Stimulated activated CD8-positive, alpha-beta memory T cell treated with anti-CD3 and anti-CD28 coated beads, Interleukin-2, amount 100 ng/mL, for 1 hour (primary cell): ENCODE measurements around the gene NRN1L.
"Not testable (repeated sequence)": the region's sequence is repeated elsewhere in the genome, so short reads cannot be mapped to it uniquely, and the experiment has no call there.

Experiments
- DNase-seq, 2 donors: peaks; one replicate each; pipeline ENCODE4 v3.0.0-alpha.2; 2020; ENCODE audit warnings: low read depth in 2 of 2

The NRN1L gene

DNA sequence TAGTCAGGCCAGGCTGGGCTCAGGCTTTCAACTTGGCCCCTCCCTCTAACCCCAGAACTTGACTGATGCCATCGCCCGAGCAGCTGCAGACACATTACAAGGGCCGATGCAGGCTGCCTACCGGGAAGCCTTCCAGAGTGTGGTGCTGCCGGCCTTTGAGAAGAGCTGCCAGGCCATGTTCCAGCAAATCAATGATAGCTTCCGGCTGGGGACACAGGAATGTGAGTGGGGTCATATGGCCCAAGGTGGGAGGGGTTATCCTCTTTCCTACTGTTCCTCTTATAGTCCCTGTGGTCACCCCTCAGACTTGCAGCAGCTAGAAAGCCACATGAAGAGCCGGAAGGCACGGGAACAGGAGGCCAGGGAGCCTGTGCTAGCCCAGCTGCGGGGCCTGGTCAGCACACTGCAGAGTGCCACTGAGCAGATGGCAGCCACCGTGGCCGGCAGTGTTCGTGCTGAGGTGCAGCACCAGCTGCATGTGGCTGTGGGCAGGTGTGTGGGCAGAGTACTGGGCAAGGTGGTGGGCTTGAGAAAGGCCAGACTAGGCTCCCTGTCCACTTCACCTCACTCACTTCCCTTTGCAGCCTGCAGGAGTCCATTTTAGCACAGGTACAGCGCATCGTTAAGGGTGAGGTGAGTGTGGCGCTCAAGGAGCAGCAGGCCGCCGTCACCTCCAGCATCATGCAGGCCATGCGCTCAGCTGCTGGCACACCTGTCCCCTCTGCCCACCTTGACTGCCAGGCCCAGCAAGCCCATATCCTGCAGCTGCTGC lies 2.1 kb upstream of the NRN1L start:
- no peak for DNase-seq

DNA sequence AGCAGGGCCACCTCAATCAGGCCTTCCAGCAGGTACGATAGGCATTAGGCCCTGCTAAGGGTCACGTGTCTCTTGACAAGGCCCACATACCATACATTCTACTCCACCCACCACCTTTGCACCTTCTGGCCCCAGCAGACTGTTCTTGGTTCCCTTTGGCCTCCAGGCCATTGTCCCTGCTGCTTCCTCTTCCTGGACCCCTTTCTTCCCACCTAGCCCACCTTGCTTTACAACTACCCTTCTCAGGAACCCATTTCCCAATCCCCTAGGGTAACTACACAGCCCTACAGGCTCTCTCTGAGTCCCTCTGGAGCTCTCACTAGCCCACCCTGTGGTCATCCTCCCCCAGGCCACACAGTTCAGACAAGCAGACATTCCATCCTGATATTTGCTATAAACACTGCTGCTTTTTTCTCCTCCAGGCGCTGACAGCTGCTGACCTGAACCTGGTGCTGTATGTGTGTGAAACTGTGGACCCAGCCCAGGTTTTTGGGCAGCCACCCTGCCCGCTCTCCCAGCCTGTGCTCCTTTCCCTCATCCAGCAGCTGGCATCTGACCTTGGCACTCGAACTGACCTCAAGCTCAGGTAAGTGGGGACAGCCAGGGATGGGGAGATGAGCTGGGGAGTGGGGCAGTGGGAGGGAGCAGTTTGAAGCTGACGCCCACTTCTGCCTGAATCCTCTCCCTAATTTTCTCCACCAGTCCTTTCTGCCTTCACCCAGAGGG lies 1.4 kb upstream of the NRN1L start:
- no peak for DNase-seq

DNA sequence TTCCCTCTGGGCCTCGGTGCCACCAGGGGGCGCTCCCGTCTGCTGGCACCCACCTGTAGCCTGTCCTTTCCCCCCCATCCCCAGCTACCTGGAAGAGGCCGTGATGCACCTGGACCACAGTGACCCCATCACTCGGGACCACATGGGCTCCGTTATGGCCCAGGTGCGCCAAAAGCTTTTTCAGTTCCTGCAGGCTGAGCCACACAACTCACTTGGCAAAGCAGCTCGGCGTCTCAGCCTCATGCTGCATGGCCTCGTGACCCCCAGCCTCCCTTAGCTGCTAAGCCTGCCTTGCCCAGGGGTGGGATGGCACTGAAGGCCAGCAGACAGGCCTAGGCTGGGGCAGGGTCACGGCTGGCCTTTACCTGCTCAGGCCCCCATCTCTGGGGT lies 818 bp upstream of the NRN1L start:
- DNase-seq: peak; percentile 48 to 63

DNA sequence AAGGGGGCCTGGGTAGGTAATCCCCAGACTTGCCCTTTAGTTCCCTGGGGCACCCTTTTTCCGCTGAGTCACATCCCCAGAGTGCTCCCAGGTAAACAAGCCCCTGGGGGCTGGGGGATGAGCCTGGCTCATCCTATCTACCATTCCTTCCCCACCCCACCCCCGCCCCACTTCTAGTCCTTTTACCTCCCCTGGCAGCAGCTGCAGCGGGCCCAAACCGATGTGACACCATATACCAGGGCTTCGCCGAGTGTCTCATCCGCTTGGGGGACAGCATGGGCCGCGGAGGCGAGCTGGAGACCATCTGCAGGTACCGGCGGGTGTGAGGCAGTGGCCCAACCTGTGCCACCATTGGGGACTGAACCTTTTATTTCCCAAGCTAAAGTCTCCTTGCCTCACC lies 860 bp downstream of the NRN1L start:
- DNase-seq: no peak

DNA sequence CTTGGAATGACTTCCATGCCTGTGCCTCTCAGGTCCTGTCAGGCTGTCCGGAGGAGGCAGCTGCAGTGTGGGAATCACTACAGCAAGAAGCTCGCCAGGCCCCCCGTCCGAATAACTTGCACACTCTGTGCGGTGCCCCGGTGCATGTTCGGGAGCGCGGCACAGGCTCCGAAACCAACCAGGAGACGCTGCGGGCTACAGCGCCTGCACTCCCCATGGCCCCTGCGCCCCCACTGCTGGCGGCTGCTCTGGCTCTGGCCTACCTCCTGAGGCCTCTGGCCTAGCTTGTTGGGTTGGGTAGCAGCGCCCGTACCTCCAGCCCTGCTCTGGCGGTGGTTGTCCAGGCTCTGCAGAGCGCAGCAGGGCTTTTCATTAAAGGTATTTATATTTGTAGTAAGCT lies 1.3 kb downstream of the NRN1L start:
- DNase-seq: no peak

DNA sequence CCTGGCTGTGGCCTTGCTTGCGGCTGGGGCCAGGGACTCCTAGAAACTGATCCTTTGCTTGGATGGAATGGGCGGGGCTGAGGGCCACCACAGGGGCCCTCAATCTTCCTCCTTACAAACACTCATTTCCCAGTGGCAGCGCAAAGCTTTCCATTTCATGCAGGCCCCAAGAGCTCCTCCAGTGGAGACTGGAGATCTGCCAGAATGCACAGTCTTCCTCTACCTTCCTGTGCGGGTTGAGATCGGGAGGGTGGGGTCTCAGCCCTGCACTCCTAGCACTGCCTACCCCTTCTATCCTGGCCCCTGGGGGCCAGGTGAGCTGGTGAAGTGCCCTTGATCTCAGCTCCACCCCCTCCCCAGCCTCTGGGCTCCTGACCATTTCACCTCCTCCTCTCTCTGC lies 1.7 kb downstream of the NRN1L start:
- DNase-seq: no peak

DNA sequence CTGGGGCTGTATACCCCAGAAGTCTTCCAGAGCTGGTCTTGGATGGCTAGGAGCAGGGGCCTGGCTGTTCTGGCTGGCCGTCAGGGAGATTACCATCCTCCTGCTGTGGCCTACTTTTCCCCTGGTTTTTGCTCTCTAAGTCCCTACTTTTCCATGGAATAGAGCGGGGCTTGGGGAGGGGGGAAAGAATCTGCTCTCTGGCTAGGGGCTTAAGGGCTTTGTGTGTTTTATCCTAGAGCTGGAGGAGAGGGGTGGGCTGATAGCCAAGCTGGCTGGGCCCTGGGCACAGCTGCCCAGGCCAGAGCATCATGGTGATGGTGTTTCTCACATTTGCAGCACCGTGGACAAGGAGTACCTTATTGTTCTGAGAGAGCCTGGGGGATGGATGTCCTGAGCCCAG lies 3.6 kb downstream of the NRN1L start:
- no peak for DNase-seq

DNA sequence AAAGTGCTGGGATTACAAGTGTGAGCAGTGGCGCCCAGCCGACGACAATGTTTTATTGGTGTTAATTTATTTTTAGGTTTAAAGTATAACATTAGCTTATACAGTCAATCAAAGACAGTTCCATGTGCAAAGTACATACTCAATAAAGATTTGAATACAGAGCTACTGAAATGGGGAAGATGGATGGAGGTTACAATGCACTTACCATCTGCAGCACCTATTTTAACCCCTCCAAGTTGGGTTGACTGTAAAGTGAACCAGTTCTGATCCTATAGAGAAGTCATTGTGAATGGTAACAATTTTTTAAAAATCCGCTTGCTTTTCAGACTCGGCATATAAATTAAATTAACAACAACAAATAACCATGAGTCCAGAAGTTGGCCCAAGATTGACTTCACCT lies 7.7 kb downstream of the NRN1L start:
- no peak for DNase-seq

DNA sequence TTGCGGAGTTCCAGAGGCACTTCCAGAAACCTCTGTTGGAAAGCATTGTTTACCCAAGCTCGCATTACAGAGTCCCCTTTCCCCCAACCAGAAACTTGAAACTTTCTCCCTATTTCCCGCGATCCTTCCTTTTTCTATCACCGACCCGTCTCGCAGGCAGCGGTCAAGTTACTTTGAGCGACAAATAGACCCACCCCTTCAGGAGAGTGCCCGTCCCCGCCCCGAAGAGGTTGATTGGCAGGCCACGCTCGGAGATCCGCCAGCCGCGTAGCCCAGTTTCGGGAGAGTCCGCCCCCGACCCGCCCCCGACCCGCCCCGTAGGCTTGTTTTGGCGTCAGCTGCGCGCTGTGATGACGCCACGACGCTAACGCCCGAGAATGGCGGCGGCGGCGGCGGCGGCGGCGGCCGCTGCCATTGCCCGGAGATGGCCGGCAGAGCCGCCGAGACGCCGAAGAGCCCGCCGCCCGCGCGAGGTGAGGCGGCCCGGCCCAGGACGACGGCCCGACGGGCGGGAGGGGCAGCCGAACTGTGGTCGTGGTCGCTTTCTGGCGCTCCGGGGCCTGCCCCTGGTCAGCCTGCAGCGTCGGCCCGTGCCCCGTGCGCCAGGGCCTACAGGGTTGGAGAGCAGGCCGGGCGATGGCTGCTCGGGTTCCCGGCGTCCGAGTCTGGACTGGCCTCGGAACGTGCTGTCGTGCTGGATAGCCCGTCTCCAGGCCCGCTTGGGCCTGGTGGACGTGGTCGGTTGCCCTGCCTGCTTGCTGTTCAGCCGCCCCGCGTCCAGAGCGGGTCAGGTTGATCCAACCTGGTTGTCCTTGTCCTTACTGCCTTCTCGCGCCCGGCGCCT lies 8.4 kb downstream of the NRN1L start, which contains the start of gene PSKH1:
PSKH1 (plus strand) TSS at position 356 of the 844 bp plus-strand sequence. CDS start 15,496 bp downstream, outside the sequence.
- peak; percentile 83 to 89 for DNase-seq

DNA sequence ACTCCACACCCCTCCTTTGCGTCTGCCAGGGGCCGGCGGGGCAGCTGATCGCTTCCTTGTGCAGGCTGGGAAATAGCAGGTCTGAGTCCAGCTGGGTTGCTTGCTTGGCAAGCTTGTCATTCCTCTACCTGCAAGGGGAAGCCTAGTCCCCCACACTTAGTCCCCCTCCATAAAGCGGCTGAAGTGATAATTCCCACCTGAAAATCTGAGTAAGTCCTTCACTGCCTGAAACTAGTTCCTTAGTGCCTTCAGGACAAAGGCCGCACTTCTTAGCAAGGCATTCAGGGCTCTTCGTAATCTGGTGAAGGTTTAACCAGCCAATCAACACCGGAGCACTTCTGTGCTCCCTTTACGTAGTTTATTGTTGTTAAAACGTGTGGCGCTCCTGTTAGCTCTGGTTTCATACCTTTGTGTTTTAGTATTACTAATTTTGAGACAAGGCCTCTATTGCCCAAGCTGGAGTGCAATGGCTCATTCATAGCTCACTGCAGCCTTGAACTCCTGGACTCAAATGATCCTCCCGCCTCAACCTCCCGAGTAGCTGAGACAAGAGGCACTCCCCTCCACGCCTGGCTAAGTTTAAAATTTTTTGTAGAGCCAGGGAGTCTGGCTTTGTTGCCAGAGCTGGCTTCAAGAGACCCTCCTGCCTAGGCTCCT lies 9.2 kb downstream of the NRN1L start:
- no peak for DNase-seq

DNA sequence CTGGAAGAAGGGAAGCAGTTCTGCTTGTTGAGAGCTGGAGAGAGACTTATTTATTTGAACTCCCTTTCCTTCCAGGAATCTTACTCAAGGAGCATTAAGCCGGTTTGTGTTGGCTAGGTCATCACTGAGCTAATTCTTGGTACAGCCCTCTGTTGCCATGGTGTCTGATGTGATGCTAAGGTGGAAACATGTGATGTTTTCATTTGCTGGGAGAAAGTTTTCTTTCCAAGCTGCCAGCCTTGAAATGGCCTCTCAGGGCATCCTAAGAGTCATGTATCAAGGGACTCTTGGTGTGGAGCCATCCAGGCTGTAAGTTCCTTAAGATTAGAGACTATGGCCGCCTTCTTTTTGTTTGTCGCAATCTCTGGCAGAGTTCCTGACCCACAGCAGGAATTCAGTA lies 12.5 kb downstream of the NRN1L start:
- DNase-seq: no peak

DNA sequence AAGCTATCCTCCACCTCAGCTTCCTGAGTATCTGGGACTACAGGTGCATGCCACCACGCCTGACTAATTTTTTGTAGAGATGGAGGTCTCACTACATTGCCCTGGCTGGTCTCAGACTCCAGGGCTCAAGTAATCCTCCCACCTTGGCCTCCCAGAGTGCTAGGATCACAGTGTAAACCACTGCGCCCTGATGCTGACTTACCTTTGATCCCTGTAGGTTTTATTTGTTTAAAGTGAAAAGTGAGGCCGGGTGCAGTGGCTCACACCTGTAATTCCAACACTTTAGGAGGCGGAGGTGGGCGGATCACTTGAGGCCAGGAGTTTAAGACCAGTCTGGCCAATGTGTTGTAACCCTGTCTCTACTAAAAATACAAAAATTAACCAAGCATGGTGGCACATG lies 17.0 kb downstream of the NRN1L start:
- DNase-seq: no peak

DNA sequence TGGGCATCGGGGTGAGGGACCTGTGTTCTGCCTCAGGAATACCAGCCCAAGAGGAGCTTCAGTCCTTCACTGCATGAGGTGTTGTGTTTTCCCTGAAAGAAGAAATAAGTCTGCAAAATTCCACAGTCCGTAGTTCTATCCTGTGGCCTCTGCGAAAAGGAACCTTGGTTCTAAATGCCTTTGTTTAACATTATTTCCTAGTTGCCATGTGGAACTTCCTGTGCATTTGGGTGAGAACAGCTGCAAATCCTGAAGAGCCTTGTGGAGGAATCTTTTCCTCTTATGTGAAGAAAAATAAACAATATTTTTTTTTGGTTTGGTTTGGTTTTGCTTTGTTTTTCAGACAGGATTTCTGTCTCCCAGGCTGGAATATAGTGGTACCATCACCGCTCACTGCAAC lies 18.1 kb downstream of the NRN1L start:
- no peak for DNase-seq

DNA sequence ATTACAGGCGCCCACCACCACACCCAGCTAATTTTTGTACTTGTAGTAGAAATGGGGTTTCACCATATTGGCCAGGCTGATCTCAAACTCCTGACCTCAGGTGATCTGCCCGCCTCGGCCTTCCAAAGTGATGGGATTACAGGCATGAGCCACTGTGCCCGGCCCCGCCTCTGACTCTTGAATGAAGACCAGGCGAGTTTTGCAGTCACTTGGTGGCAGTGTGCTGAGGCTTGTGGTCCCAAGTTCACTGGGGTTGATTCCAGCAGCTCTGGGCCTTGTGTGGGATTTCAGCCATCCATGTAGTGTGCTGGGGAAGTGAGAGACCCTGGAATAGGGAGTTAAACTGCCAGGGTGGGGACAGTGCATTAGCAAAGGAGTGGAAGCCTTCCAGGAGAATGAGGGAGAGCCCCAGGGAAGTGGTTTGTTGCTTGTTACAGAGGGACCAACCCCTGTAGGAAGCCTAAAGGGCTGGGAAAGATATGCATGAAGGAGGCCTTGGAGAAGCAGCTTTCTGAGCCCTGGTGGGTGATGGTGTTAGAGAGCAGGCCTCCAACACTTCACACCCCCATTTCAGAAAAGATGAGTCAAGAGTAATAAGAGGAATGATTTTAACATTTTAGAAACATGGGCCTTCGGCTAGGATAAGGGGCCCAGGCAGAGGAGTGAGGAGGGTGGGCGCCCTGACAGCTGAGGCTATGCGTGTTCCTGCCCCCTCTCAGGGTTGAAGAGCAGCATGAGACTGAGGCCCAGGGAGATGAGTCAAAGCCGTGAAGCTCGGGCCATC lies 22.9 kb downstream of the NRN1L start:
- no peak for DNase-seq

DNA sequence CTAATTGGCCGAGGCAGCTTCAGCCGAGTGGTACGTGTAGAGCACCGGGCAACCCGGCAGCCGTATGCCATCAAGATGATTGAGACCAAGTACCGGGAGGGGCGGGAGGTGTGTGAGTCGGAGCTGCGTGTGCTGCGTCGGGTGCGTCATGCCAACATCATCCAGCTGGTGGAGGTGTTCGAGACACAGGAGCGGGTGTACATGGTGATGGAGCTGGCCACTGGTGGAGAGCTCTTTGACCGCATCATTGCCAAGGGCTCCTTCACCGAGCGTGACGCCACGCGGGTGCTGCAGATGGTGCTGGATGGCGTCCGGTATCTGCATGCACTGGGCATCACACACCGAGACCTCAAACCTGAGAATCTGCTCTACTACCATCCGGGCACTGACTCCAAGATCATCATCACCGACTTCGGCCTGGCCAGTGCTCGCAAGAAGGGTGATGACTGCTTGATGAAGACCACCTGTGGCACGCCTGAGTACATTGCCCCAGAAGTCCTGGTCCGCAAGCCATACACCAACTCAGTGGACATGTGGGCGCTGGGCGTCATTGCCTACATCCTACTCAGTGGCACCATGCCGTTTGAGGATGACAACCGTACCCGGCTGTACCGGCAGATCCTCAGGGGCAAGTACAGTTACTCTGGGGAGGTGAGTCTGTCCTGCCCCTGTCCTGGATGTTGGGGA lies 24.5 kb downstream of the NRN1L start:
- no peak for DNase-seq

DNA sequence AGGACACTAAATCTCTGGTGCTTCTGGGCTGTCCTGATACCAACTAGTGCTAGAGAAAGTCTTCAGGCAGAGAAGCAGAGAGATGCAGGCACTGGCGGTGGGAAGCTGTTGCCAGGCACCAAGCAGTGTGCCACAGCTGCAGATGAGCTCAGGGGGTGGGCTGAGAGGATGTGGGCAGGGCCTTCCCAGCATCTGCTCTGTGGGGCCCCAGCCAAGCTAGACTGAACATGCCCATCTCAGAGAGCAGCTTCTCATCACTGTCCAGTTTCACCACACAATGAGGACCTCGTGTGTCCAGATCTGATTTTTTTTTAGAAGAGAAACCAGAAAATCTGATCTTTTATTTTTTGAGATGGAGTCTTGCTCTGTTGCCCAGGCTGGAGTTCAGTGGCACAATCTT lies 25.5 kb downstream of the NRN1L start:
- DNase-seq: no peak

DNA sequence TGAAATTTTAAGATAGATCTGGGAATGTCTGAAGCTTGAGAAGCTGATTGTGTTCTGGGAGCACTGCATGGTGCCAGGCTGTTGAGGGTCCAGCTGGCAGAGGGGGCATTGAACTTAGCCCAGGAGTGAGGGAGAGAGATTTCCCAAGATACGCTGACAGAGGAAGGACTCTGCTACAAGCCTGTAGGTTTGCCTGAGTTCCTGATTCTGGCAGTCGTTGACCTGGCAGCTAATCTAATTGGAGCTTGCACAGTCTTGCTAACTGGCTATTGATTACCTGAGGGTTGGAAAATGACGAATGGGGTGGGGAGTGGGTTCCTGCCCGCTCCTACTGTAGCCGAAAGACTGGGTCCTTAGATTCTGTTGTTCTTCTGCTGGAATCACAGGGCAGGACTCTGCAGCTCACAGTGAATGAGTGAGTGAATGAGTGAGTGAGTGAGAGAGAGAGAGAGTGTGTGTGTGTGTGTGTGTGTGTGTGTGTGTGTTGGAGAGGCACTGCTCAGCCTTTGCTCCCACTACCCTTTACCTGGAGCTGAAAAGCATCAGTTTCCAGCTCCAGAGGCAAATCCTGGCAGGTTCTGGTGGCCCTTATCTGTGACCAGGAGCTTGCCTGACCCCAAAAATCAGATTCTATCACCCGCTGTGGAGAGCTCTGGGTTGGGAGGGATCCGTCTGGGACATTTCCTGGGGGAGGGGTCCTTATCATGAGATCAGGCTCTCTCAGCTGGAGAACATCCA lies 30.2 kb downstream of the NRN1L start:
- DNase-seq: no peak

DNA sequence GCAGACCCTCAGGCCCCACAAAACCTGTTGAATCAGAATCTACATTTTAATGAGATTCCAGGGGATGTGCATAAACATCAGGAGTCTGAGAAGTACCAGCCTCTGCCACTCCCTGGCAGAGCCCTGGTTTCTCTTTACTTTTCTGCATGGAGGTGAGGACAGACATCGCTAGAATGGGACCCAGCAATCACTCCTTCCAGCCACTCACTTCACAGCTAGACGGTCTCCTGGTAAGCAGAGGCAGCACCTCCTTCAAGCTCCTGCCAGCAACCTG lies 30.7 kb downstream of the NRN1L start:
- DNase-seq: not testable (repeated sequence)

DNA sequence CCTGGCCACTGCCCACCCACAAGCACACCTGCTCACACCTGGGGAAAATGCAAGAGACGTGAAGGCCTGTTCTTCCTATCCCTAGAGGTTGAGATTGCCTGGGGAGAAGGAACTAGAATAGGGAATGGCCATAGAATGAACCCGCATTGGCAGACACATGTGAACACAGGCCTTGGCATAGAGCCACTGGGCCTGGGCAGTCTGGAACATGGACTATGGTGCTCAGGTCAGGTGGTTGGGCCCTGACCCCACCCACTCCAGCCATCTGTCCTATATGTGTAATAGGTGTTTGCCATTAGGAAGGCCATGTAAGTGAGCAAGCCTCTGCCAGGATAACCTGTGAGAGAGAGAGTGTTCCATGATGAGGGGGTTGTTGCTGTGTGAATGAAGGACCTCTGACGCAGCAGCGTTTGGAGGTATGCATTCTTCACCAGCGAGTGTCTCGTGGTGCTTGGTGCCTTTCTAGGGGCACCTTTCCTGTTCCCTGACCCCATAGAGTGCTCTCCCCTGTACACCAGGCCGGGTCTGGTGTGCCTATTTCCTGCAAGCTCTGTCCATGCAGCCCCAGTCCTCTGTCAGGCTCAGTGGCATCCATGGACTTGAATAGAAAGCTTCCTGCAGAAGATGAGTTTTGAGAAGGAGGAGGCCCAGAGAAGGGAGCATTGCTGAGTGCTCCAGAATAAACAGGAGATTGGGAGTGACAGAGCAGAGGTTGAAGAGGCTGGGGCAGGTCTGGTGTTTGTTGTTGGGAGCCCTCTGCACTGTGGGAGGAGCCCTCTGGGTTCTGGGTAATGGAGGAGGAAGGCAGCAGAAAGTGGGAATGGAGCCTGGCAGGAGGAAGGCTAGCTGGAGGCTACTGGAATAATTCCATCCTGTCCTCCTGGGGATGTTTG lies 31.4 kb downstream of the NRN1L start:
- DNase-seq: no peak
